Activated CD4-positive, alpha-beta T cell treated with anti-CD3 and anti-CD28 coated beads, Interleukin-2, amount 50 U/mL, for 48 hours (primary cell): ENCODE results near the gene MRPL46.

Experiments
- DNase-seq, 2 experiments: peaks; one replicate each; pipeline ENCODE4 v3.0.0-alpha.2; 2020

MRPL46 gene

GRCh38 chr15:88467073-88467934 is at the start of gene MRPL46, which contains the start of gene MRPS11:
Gene MRPL46 (minus strand): TSS chr15:88467388. CDS start chr15:88467377, 11 bp downstream.
Gene MRPS11 (plus strand): TSS chr15:88467708. CDS start chr15:88467718, 10 bp downstream.
- peak; percentile 91 to 93 for DNase-seq

DNA sequence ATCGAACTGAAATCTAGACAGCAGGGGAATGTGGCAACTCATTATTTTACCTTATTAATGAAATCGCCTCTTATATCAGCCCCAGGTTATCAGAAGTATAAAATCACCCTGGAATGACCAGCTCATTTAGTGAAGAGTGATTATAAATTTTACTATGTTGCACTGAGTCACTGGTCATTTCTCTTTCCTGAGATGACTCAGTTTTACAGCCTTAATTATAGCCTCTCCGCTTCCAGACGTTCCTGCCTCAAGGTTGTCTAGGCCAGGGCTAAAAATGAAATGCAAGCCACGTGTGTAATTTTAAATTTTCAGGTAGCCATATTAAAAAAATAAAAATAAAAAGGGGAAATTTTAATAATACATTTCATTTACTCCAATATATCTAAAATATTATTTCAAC is 46.0 kb upstream of the MRPL46 start:
- DNase-seq = no peak

- no peak for DNase-seq
Measured at GRCh38 chr15:88512601-88513000, 45.4 kb upstream of the MRPL46 start.

- DNase-seq = no peak
Measured at GRCh38 chr15:88512078-88512477, 44.9 kb upstream of the MRPL46 start.

GRCh38 chr15:88511161-88511560 is 44.0 kb upstream of the MRPL46 start:
- no peak for DNase-seq

DNA sequence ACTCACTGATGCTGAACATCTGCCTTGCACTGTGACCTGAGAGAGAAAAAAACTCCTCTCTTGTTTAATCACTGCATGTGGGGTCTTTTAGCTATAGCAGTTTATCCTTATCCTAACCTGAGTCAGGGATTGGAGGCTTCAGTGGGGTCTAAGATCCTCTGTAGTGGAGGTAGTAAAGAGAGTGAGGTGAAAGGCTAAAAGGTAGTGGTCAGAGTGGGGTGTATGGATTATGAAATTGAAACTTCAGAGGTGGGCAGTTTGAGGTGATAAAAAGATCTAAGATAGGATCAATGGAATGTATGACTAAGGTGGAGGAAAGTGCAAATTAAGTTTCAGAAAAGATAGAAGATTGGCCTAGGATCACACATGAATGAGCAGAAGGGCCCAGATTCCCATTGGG is 42.8 kb upstream of the MRPL46 start:
- no peak for DNase-seq

DNA sequence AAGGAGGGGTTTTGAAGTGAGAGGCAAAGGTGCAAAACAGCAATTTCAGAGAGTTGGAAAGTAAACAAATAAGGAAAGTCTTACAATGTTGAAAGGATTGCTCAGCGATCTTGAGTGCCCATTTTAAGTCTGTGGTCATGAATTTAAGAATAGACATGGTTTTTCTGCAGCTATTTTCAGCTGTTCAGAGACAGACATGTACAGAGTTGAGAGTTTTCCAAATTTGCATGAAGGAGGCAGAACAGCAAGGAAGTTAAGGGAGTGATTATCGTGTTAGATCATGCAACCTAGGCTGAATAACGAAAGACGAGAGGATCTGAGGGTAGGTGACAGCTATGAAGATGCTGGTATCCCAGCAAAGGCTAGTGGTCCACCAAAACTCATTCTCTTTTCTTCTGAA is 42.1 kb upstream of the MRPL46 start:
- DNase-seq = no peak

GRCh38 chr15:88506628-88507027 is 39.4 kb upstream of the MRPL46 start:
- no peak for DNase-seq

GRCh38 chr15:88505721-88506120 is 38.5 kb upstream of the MRPL46 start:
- DNase-seq = no peak

GRCh38 chr15:88504445-88504844 is 37.3 kb upstream of the MRPL46 start:
- no peak for DNase-seq

GRCh38 chr15:88498996-88499395 is 31.8 kb upstream of the MRPL46 start:
- DNase-seq = no peak

GRCh38 chr15:88497109-88497765 is 30.0 kb upstream of the MRPL46 start:
- no peak for DNase-seq

DNA sequence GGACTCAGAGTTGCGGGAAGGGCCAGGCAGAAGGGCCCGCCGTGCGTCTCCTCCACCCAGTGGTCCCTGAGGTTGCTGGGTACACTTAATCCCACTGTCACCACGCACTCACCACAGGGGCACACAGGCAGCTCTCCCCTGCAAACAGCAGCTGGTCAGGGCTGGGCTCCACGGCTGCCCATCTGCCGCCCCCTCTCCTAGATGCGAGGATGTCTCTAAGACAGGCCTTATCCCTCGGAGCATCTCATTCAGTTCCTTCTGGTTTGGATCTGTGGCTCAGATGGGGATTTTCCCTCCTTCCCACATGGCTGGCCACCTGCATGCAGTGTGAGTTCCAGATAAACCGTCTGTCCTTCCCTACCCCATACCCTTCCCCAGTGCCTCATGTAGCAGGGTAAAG is 26.7 kb upstream of the MRPL46 start:
- no peak for DNase-seq

DNA sequence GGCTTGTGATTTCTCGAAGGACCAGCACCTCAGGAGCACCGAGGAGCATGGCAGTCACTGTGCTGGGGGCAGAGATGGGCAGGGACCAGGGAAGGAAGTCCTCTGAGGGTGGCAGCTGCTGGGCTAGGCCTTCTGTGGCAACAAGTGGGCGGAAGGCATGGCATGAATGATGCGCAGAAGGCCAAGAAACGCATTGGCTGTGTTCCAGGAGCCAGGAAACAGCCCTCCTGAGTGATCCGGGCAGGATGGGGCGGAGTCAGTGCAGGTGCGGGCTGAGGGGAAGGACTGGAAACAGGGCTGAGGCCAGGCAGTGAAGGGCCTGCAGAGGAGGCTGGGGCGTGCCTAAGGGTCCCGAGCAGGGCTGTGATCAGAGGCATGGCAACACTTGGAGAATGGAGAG is 24.0 kb upstream of the MRPL46 start:
- DNase-seq = no peak

- DNase-seq = no peak
Measured at GRCh38 chr15:88490036-88490435, 22.8 kb upstream of the MRPL46 start.

- no peak for DNase-seq
Measured at GRCh38 chr15:88489321-88489720, 22.1 kb upstream of the MRPL46 start.

- DNase-seq = no peak
Measured at GRCh38 chr15:88487796-88488523, 20.8 kb upstream of the MRPL46 start.

DNA sequence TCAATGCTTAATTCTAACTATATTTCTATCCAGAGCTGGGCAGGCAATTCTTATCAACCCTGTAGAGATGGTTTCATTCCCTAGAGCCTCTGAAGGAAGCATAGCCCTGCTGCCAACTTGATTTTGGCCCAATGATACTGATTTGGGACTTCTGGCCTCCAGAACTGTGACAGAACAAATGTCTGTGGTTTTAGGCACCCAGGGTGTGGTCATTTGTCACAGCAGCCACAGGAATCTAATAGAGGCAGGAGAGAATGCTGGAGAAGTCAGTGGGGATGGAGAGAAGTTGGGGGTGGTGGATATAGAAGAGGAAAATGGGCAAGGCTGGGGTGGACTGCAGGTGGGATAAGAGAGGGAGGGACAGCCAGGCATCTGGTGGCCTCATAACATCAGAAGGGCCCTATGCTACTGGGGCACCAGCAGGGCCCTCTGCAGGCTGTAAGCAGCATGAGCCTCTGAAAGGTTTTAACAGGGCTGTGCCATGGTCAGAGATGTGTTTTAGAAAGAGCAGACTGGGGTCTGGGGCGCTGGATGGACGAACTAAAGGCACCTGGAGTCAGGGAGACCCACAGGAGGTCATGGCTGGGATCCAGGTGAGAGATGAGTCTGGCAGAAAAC is 20.1 kb upstream of the MRPL46 start:
- no peak for DNase-seq

DNA sequence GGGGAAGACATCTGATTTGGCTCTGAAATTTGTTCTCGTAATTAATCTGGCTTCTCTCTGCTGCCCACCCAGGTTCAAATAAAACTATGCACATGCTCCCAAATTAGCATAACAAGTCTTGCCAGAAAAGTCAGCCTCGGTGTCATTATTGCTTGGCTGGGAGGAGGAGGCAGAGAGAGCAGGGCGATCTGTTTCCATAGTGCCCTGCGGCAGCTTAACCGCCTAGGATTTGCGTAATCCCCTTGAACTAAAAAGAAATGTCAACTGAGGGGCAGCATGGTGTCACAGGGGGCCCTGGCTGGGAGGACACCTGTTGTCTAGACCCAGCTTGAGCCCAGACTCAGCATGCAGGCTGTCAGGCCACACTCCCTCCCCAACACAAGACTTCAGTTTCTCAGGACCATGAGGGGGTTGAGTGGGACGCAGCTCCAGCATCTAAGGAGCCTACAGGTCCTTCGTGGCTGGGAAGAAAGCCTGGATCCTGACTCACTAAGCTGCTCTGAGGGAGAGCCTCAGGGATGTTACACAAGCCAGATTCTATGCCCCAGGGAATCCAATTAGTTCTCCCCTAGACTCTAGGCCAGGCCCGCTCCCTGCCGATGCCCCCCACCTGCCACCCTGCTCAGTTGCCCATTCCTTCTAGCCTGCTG is 17.6 kb upstream of the MRPL46 start:
- DNase-seq = no peak

GRCh38 chr15:88482263-88482662 is 15.1 kb upstream of the MRPL46 start:
- DNase-seq = no peak

DNA sequence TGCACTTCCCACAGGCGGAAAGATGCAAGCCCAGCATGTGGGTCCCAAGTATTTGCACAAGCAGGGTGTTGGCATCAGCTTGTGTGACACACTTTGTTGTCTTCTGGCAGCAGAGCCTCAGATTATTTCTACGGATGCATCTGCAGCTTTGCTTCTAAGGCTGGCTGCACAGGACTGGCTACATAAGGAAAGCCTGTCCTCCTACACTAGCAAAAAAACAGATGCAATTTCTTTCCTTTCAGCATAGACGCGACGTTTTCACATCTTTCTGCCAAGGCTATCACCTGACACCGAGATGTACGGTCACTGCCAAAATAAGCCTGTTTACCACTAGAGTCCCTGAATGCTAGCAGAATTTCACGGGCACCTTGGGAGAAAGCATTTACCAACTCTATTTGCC is 13.8 kb upstream of the MRPL46 start:
- no peak for DNase-seq

- DNase-seq = no peak
Measured at GRCh38 chr15:88479169-88479568, 12.0 kb upstream of the MRPL46 start.

DNA sequence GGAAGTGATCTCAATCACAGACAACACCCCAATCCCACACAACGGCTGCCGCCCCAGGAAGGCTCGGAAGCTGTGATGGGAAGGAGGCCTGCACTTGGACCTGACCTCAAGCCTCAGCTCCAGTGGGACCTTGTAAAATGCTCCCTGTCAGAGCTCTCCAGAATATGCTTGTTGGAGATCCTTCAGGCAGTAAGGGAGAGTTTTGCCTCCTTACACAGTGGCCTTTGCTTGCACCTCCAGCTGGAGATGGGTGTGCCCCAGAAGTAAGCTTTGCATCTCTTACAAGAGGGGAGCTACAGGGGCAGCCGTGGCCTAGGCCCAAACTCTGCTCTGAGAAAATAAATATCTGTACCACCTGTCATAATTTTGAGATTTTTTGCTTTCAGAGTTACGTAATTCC is 10.7 kb upstream of the MRPL46 start:
- no peak for DNase-seq
